ENCODE data around the gene UBL4B.

Gene UBL4B

DNA sequence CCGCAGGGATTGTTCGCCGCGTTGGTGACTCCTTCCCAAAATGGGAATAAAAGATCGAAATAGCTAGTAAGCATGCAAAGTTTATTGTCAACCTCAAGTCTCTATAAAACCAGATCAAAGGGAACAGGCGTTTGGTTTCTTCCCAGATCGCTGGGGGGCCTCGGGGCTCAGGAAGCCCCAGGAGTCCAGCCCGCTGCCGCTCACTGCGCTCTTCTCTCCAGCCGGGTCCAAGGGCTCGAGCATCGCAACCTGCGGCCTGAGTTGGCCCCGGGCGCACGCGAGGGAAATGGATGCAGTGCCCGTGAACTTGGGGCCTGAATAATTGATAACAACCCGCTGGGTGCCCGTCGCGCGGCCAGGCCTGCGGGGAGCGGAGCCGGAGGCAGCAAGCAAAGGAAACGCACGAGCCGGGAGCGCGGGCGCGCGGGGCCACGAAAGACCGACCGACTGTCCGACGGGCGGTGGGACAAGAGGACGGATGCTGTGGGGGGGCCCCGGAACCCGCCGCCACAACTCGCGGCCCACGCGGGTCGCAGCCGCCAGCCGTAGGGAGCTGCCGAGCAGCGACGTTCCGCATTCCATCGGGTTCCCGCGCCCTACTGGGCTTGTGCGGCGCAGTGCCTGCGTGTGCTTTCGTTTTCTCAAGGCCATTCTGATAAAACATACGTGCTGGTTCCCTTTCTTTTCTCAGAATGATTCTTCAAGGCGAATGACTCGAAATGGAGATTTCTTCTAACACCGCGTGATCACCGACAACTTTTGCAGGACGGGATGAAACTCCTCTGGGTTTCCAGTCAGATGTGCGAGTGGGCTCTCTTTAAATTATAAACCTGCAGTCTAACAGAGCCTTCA is 27.8 kb upstream of the UBL4B start:
- peak in 1 of 58 donors; percentile 1 for DNase-seq

DNA sequence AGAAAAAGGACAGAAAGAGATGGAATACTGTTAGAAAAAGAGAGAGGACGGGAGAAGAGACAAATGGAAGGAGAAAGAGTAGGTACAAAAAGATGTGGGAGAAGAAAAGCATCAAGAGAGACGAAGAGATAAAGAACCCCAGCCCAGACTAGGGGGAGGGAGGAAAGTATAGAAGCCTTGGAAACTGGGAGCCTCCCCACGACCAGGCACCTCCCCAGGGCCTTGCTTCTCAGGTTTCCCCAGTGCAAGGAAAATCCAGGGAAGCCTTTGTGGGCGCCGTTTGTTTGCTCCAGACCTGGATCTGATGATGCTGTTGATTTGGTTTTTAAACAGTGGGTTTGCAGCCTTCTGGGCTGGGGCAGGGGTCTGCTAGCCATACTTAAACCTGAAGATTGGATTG is 26.6 kb upstream of the UBL4B start:
- DNase-seq, result no peak

DNA sequence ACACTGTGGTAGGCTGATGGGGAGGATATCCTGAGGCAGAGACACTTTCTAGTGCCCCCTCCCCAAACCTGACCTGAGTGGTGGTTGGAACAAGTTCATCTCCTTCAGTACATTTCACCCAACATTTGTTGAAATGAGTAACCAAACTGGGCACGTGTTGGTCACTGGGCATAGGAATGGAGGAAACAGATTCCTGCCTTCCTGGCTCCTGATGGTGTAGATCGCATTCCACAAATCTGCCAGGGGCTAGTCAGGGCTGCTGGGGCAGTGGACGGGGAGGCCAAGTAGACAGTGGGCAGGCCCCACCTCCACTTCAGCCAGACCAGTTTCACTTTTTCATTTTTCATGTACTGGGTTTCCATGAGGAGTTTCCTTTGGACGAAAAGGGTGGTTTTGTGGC is 25.3 kb upstream of the UBL4B start:
- DNase-seq, result no peak

DNA sequence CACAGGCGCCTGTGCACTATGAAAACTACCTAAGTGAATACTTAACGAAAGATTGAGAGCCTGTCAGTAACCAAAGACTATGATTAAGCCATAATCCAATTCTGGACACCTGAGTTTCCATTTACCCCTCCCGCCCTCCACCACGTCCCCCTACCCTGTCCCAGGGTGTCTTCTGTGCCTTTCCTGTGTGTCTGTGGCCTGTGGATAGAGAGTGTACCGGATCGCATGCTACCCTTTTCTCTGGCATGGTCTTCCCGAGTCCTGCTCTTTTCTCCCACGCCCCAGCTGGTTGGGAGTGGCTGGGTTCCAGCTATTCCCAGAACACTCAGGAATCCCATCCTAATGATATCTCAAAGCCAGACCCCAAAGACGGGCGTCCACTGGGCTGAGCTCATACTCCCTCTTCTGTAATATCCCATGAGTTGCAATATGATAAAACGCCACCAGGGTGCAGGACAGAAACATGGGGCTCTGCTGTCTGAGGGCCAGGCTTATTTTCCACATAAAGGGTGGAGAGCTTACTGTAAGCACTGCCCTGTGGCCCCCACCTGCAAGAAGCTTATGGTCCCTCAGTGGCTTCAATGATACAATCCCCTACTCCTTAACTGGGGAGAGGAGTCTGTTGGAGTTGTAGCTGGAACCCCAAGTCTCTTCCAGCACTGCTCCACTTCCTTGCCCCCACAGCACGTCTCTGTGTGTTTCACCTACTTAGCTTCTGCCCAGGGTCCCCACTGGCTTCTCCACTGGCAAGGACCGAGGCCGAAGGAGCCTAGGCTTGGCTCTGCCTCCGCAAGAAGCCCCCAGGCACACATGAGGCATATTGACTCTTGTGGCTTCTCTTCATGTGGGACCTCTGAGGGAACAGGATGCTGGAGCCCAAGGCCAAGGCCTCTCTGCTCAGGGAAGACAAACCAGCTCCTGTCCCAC is 24.2 kb upstream of the UBL4B start:
- peak in 25 of 58 donors; percentile 2 to 68 (median 11) for DNase-seq

DNA sequence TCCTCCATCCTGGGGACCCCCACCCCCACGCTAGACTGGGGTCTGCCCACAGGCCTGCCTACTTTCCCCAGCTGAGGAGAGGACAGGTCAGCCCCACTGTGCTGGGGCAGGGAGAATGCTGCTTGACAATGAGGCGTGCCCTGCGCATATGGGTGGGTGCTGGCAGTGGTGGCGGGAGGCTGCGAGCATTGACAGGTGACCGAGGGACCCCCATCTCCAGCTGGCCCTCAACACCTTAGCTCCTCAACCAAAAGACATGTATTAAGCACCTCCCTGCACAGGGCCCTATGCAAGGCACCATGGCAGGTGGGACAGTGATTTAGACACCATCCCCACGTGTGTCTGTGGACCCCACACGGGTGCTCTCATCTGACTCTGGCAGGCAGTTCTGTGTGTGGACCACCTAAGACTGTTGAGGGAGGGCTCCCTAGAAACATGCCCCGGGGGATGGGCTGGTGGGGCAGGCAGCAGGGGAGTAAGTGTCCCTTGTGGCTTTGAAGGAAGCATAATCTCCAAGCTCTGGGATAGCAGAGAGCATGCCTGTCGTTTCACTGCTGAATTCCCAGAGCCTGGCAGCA is 23.4 kb upstream of the UBL4B start:
- no peak for DNase-seq

DNA sequence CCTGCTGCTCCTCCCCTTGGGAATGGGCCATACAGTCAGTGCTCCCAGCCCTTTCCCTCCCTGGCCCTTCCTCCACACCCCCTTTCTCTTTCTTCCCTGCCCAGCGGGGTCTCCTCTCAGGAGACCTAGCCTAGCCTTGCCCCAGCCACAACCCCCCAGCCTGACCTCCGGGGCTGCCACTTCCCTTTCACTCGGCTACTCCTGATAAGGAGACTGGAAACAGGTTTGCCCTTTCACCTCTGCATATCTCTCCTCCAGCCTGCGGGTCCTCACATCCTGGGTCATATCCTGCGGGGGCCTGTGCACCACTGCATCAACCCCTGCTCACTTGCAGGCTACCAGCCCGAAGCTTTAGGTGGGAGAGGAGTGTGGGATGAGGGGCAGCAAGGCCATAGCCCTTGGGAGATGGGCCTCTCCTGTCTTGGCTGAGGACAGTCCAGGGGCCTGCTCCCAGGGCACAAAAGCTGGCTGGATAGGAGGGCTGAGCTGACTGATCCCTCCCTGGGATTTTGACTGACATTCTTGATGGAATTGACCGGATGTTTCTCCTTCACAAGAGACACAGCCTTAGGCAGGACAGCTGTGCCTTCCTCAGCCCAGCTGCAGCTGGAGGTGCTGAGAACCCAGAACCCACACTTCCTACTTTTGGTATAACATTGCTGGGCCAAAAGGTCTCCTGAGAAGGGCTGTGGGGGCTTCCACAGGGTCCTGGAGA is 22.5 kb upstream of the UBL4B start:
- DNase-seq, result no peak

DNA sequence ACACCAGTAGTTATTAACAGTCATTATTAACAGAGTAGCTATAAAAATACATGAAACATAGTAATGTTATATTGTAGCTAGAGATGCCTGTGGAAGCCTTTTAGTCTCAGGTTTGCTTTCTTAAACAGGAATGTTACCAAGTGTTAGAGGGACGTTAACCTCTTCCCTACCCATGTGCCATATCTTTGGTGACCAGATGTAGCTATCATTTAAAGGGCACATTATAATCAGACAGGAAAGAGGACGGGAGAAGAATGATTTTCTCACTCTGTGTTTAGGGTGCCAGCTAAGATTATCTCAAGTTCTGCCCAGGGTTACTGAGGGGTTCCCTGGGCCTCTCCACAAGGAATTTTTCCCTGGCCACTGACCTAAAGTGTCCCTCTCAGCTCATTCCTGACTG is 20.9 kb upstream of the UBL4B start:
- DNase-seq, result no peak

DNA sequence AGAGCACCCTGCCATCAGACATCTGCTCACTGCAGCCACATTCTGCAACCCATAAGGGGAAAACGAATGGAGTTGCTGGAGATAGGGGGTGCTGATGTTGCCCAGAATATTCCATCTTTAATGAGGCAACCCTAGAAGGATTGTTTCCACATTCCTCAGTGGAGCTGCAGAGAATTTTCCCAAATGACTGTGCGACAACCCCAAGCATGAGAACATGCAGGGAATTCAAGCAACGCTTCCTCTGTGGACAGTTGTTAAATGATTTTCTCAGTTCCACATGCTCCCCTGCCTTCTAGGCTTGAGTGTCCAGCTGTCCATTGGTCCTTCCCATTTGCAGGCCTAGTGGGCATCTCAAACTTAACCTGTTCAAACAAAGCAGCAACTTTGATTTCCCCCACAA is 20.5 kb upstream of the UBL4B start:
- DNase-seq, result no peak

DNA sequence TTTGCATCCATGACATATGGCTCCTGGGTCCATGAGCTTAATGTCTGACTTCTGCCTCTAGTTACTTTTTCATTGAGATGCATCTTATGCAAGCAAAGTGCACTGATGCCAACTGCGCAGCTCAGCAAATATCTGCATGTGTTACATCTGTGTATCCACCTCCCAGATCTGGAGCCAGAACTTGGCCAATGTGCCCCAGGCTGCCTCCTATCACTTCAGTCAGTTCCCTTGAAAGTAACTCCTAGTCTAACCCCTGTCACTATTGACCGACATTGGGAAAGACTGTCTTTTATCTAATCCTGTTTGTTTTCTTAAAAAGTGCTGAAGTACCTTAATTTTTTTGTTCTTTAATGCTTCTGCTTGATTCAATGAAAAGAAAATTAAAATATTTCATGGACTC is 19.3 kb upstream of the UBL4B start:
- DNase-seq, result no peak

DNA sequence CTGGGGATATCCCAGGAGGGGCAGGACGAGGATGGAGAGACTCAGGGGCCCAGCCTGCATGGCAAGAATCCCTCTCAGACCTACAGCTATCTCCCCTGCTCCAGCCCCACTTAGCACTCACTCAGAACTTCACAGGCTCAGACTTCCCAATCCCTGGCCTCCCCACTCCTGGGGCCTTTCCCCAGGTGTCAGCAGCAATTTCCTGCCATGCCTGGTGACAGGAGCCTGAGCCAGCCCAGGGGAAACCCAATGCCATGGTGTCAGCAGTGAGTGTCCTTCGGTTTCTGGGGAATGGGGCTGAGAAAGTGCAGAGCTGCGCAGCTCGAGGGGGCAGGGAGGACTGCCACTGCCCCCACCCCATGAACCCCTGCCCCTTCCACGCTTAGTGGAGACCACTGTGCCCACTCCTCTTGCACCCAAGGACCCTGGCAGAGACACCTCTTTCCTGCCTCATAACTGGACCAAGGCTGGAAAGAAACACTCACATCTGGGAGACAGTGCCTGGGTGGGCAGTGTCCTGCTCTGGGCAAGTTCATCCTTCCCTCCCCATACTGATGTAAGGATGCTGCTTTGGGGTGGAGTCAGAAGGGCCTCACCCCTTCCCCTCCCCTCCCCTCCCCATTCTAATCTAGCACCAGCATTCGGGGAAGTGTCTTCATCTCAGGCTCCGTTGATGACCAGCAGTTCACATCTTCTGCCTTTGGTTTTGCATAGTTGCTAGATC is 17.1 kb upstream of the UBL4B start:
- DNase-seq, result no peak

DNA sequence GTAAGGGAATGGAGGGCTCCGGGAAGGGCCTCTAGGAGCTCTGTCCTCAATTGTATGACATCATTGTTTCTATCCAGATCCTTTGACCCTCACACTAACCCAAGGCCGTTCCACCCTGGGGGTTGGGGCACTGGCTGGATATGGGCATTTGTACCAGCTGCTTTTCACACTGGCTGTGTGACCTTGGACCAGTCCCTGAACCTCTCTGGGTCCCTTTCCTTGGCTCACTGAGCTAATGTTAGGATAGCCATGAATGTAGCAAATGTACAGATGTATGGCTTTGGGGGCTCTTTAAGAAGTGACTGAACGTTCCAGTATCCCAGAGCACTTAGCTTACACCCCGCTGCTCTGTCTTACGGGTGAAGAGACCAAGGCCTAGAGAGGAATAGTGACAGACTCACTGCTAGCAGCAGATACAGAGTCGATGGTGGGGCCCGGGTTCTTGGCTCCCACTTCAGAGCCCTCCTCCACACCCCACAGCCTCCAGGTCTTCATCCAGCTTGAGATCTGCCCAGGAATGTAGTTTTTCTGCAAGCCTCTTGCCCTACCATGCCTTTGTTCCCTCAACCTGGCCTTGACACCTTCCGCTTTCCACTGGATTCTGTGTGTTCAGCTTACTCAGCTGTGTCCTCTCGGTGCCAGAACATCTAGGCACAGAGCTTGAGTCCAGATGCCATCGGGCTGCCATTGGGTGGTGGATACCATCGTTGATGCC is 14.6 kb upstream of the UBL4B start:
- DNase-seq, result no peak

DNA sequence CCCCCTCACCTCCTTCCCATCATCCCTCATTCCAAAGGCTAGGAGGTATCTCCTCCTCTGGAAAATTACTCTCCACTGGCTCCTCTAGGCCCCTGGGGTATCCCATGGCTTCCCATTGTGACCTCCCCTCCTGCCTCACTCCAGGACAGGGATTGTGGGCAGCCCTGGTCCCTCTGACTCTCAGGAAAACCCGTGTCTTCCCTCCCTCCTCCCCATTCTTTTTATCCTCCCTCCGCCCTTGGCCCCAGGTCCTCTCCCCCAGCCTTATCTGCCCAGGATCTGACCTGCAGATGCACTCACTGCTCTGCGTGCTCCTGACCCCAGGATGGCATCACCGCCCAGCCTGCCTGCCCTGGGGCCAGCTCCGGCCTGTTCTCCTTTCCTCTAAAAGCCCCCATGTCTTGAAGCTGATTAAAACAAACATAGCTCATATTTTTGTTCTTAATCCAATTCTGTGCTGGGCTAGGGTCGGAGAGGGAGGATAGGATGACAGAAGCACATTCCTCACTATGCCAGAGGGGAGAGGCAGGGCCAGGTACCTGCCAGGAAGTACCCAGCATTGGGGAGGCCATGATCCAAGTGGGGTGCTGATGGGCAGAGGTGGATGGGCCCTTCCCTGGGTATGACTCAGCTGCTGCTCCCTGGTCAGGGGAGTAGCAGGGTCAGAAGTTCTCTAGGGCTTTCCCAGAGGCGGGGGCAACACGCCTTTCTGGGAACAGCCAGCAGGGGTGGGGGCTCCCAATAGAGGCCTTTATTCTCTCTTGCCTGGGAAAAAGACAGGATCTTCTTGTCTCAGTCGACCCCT is 13.8 kb upstream of the UBL4B start:
- DNase-seq, result no peak

DNA sequence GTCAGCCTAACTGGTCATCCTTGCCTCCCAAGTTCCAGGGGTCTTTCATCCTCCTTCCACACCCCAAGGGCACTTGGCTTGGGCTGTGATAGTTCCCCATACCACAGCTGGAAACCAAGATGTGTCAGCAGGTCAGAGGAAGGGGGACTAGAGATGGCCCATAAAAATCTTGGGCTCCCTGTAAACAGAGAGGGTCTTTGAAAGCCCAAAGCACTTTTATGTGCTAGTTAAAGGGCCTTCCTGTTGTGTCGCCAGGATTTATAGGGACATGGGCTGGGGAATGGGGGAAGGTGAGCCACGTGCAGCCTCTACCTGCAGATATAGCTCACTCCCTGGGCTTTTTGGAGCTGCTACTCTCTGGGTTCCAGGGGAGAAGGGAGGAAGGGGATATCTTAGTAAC is 11.9 kb upstream of the UBL4B start:
- no peak for DNase-seq

DNA sequence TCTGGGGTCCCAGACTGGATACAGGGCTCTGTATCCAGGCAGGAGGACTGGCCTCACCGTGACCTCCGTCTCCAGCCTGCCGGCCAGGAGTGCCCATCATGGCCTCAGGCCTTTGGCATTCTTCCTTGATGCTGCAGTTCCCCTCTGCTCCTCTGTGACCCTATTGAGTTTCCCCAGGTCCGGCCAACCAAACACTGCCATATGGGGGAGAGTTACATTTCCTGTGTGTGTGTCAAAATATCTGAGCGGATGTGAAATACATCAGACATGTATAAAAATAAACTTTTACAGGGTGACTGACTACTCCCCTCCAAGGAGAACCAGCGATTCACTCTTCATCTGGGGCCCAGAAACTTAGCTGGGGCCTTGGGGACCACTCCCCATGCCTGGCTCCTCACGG is 10.2 kb upstream of the UBL4B start:
- DNase-seq, result no peak

DNA sequence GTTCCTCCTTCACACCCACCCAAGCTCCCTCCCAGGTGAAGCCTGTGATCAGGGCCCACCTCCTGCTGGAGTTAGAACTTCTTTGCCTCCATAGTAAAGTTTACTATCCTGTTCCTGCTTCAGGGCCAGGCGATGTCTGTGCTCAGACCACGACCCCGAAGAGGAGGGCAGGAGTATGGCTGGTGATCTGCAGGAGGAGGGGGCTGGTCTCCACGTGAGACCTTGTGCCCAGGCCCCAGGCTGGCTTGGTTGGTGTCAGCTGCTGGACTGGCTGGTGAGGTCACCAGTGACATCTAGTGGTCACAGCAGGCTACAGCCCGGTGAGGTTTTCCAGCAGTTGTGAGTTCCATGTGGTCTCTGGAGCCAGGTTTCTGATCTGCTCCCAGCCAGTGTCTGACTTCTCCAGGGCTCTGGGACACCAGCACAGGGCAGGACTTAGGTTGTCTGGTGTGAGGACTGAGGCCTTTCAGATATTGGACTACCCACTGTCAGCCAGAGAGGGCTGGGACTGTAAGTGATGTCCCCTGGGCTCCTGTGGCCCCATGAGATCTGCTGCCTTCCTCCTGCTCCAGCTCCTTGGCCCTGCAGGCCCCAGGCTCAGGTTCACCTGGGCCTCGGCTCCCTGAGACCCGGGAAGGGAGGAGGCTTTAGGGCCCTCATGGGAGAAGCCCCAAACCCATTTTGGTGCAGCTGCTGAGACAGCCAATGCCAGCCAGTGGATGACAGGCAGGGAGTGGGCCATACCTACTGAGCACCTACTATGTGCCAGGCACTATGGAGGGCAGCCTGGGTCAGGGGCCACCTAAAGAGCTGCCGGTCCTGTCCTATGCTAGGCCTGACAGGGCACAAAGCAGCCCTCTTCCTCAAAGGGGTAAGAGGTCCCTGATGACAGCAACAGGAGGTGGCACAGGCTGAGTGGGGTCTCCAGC is 6.0 kb upstream of the UBL4B start:
- peak in 52 of 58 donors; percentile 17 to 76 (median 40) for DNase-seq

DNA sequence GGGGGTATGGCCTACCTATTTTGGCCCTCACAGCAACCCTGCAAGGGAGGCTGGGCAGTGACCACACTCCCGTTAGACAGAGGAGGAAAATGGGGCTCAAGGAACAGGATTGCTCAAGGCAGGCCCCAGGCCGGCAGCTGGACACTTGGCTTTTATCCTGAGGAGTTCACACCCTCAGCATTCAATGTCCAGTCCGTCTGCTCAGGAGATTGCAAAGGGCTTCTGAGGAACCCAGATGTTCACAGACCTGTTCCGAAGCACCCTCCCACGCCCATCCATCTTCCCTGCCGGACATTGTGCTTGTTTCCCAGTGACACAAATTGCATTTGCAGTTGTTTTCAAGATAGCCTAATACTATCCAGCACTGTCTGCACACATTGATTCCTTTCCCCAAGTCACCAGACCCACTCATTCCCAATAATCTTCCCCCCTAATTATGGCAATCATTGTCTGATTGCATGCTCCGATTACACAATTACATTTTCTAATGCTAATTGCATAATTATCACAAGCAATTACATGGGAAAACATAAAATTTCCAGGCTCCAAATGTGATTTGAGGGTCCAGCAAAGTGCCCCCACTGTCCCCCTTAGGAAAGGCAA is 4.3 kb upstream of the UBL4B start:
- DNase-seq, result no peak

DNA sequence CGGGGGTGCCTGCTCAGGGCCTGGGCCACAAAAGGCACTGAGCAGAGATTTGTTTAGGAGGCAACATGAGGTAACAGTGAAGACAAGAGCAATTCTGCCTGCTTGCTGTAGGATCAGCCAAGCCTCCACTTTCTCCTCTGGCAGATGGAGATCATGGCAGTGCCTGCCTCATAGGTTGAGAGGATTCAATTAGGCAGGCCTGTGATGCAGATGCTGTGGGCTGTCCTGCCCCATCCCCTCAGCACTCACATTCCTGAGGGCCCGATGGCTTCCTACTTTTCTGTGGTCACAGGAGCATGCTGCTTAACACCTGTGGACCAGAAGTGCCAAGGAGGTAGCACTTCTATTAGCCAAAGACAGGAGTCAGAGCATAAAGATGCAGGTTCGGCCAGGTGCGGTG is 1.2 kb upstream of the UBL4B start:
- DNase-seq, result no peak

DNA sequence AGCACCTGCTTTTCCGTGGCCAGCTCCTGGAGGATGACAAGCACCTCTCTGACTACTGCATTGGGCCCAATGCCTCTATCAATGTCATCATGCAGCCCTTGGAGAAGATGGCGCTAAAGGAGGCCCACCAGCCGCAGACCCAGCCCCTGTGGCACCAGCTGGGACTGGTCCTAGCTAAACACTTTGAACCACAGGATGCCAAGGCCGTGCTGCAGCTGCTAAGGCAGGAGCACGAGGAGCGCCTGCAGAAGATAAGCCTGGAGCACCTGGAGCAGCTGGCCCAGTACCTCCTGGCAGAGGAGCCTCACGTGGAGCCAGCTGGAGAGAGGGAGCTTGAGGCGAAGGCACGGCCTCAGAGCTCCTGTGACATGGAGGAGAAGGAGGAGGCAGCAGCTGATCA is 413 bp downstream of the UBL4B start:
- no peak for DNase-seq

Measured in anterior cingulate cortex (tissue), 58 donors.